HG03378 (cell line): ENCODE data around the gene FILIP1.

Experiments
- ATAC-seq: cut with Tn5 transposase; IDR thresholded peaks from one replicate; pipeline ENCODE4 v1.9.1; 2021; ENCODE audit warnings: mild to moderate bottlenecking, moderate library complexity; ENCODE audit not compliant: unreplicated experiment

The FILIP1 gene

GRCh38 chr6:75386050-75386770 lies 107.4 kb downstream of the FILIP1 start:
- no peak for ATAC-seq

DNA sequence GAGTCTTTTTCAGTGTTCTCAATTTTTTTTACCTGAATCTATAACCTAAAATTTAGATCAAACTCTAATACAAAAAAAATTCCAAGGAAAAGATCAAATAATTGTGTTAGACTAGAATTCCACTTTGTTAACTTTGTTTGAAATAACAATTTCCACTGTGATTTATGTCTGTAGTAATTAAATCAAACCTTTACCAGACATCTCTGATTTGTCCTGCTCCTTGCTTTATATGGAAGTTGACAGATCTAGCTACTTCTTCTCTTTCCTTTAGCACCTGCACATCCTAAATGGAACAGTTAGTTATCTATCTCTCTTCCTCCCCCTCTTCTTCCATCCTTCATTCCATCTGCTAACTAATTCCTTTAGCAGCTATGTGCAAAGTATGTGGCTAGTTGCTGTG lies 109.5 kb downstream of the FILIP1 start:
- no peak for ATAC-seq

DNA sequence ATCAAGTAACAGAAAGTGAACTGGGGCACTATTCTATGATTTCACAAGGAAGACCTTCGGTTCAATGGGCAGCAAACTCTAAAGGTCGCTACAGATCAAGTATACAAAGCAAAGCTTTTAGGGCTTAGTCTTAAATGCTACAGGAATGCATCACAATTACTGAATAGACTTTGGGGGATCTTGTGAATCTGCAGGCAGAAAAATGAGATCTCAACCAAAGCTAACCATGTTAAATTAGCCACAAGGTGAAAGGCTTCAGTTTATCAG lies 111.0 kb downstream of the FILIP1 start:
- no peak for ATAC-seq

DNA sequence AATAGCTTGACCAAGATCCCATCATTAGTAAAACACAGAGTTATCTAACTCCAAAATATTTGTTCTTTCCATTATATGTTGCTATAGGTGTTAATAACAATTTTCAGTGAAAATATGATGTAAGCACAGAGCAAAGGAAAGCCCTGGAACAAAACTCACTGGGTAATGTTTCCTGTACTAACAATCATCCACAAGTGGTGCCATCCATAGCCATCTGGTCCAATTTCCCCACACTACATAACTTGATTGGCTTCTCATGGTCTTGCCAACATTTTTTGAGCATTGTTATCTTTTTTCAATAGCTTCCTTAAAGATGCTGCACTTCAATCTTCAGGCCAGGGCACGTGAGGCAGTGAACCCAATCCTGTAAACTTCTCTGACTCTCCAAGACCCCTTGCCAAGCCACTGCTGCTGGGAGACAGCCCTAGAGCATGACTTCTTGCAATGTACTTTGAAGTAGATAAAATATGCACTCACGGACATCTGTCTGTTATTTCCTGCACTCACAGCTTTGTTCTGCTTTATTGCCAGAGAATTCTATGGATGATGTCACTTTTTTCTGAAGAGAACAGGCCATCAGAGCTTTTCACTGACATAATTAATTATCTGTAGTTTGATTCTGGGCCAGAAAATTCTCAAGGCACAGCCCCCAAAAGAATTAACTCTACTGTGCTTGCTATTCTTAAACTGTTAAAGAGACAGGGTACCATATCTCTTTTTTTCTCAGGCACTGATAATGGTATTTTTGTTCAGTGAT lies 111.5 kb downstream of the FILIP1 start:
- no peak for ATAC-seq

DNA sequence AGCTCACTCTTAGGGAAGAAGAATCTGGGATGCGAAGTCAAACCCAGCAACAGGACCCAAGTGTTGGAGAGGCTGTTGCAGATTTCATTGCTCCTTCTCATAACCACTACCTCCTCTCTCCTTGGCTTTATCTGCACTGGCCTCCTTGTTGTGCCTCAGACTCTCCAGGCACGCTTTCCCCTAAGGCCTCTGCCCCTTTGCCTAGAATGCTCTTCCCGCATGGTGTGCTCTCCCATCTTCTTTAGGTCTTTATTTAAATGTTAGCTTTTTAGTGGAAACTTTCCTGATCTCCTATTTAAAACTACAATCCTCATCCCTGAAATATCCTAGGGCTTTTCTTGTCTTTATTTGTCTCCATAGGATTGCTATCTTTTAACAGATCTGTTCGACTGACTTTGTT lies 114.1 kb downstream of the FILIP1 start:
- ATAC-seq = no peak

DNA sequence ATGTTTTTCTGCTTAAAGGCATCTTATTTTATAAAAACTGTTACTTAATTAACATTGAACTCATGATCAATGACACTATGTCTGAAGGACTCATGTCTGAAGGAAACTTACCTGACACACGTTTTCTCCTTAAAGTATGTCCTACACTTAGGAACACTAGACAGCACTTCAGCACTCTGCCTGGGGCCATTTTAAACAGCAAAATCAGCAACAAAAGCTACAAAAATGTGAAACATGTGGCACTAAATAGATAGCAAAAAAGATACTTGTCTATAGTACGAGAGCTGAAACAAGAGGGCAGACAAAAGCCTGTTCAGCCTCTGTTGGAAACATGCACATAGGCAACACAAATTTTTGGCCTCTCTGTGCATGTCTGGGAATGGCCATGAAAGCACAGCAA lies 115.5 kb downstream of the FILIP1 start:
- no peak for ATAC-seq

- no peak for ATAC-seq
Measured at GRCh38 chr6:75377386-75377785, 116.2 kb downstream of the FILIP1 start.

- no peak for ATAC-seq
Measured at GRCh38 chr6:75376347-75377024, 117.1 kb downstream of the FILIP1 start.

DNA sequence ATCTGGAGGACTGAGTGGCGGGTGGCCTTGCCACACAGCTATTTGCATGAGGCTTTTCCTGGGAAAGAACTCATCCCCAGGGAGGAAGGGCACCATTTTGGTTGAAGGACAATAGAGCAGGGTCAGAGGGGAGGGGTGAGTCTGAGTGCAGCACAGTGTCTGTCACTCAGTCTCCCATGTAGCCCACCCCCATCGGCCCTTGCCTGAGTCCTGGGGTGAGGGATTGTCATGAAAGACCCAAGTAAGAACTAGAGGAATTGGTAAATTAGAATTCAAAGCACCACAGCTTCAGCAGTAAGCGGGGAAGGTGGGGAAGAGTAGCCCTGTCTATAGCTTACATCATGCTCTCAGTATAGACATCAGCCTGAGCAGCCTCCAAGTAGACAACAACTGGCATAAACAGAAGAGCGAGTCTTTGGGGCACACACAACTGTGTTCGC lies 118.6 kb downstream of the FILIP1 start:
- ATAC-seq = no peak

DNA sequence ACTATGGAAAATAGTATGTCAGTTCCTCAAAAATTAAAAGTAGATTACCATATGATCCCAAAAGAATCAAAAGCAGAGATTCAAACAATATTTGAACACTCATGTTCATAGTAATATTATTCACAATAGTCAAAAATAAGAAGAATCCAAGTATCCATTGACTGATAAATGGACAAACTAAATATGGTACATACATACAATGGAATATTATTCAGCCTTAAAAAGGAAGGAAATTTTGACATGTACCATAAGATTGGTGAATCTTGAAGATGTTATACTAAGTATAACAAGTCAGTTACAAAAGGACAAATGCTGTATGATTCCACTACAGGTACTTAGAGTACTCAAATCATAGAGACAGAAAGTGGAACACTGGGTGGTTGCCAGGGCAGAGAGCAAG lies 120.7 kb downstream of the FILIP1 start:
- ATAC-seq = no peak

DNA sequence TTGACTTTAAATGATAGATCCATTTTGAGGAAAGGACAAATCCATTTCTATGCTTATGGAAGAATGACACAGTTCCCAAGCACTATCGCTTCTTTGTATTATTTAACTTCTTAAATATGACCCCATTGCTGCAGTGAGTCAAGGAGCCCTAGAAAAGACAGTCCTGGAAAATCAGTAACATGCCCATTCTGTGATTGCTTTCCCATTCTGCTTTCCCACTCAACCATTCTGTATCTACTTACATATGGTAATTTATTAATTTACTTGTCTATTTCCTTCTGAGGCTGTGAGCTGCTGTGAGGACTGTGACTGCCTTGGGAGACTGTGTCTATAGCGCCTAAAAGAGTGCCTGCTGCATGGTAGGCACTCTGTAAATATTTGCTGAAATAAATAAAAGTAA lies 123.6 kb downstream of the FILIP1 start:
- ATAC-seq = no peak

DNA sequence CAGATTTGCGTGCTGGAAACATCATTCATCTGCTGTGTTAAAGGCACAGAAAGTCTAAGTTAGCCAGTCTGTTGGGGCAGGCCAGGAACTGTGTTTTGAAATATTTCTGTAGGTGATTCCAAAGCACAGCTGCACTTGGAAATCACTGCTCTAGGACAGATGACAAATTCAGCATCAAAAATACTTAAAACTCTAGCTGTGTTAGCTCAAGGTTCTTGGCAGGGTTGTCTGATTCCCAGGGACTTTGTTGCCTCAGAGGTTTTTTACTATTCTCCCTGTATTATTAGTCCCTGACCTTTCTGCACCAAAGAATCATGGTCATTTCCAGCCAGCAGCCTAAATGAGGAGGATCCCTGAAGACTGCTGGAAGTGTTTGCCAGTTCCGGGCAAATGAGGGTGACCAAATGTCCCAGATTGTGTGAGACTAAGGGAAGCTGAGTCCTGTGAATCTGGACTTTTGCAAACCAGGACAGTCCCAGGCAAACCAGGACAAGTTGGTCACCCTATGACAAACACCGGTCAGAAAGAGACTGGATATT lies 124.7 kb downstream of the FILIP1 start:
- ATAC-seq = no peak

DNA sequence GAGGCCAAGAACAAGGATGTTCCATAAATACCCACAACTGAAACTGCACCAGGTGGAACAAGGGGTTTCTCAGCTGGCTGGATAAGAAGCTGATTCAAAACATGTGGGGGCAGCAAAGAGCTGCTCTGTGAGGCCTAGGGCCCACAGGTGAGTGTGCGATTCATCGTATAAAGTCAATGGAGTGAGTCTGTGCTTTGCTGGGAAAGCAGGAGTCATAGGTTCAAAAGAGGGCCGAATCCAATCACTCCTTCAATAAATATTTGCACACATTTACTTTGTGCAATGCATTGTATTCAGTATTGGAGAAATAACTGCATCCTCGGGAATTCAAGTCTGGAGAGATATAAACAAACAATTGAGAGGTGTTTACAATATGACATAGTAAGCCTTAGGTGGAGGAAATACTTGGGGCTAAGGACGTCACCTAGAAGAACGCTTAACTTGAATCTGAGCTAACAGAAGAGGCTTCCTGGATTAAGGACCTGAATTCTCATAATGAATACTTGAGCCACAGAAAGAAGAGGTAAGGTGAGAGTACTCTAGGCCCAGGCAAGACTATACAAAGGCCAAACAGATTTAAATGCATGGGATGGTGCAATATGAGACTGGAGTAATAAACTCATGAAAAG lies 125.3 kb downstream of the FILIP1 start:
- no peak for ATAC-seq

- ATAC-seq = no peak
Measured at GRCh38 chr6:75363304-75363703, 130.3 kb downstream of the FILIP1 start.

DNA sequence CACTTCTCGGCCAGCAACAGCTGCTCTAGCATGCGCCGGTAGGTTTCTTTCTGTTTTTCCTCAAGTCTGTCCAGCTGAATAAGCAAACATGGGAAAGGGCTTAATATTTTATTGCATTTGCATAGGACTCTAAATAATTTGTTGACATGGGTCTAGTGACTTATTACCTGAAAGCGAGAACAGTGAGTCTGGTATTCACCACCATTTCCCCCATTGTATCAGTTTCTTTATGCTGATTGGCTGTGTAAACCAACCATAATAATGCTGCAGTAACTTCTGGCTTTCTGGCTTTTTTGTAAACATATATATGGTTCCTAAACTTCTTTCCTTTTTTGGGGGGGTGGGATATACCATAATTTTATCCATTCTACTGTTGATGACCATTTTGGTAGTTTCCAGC lies 140.0 kb downstream of the FILIP1 start:
- no peak for ATAC-seq

- no peak for ATAC-seq
Measured at GRCh38 chr6:75351570-75351969, 142.0 kb downstream of the FILIP1 start.

- no peak for ATAC-seq
Measured at GRCh38 chr6:75350808-75351207, 142.8 kb downstream of the FILIP1 start.

GRCh38 chr6:75350156-75350555 lies 143.4 kb downstream of the FILIP1 start:
- ATAC-seq = no peak

GRCh38 chr6:75349262-75349984 lies 144.2 kb downstream of the FILIP1 start:
- no peak for ATAC-seq

DNA sequence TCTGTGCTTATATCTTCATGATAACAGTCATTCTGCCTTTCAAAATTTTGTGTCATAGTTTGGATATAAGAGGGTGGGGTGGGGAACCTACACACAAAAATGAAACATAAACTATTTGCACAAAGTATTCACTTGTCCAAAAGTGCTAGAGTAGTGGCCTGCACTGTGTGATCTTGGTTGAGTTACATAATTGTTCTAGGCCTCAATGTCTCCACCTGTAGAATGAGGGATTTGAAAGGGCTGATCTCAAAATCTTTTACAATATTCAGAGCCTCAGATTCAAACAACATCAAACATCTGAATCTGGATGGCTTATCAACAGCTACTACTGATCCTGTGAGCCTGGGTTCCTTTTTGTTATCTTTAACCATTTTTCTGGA lies 144.7 kb downstream of the FILIP1 start:
- no peak for ATAC-seq
